ENCODE data around the gene PACSIN2. TPM values are rescaled to one million over a fixed set of nuclear protein-coding genes. Genes with fewer than 3 reads are reported as not detected.

PACSIN2 gene
- total and polyA plus RNA-seq, 10 of the 15 experiments (the other 5 are each of a cell fraction or from before 2014, with no cell fraction given) = 0.93 to 78.7 (median 46.8) TPM

GRCh38 chr22:42963231-42963595 is 51.7 kb downstream of the PACSIN2 start:
- no peaks in the 10 kb centered on the region for H3K9me3 ChIP-seq (replicated peaks; ENCODE audit: control insufficient read depth, insufficient read depth, low read length)
- BruUV-seq (replicated peaks) = no TSS peak
- DNase-seq (ENCODE audit: low read depth, low spot score) (no peak), ATAC-seq (no peak), FAIRE-seq (no peak)
- no peak overlapping the region for H3K4me3 ChIP-seq
- peaks cover 67% of the 10 kb centered on the region for H3K79me2 ChIP-seq (ENCODE audit: control insufficient read depth, insufficient read depth, low read length)
- no peak overlapping the region for H3K27ac ChIP-seq (ENCODE audit: control insufficient read depth, insufficient read depth)
- SMC1A ChIA-PET (ENCODE audit: uncharacterized antibody, unreplicated experiment) = interaction anchor here (0.6 to 3.5 kb wide), 3 partner anchors 26 to 95 kb away, joined by 3 to 13 read pairs (median 4); no protein-coding TSS in a partner anchor
- intact Hi-C loops (cut with micrococcal nuclease; ENCODE audit: unreplicated experiment) = no loop called here
- no peaks in the 10 kb centered on the region for H3K27me3 ChIP-seq (replicated peaks in 1 of 2; ENCODE audit: control insufficient read depth in 2 of 2, insufficient read depth in 2 of 2, low read length in 1 of 2)
- peaks cover 23% of the 10 kb centered on the region for H3K4me1 ChIP-seq (ENCODE audit: control insufficient read depth, insufficient read depth, low read length)
- CTCF ChIA-PET = interaction anchor here (1.3 to 2.4 kb wide), 2 partner anchors 34 to 95 kb away, joined by 4 to 10 read pairs; no protein-coding TSS in a partner anchor
- H3K9ac ChIP-seq (ENCODE audit: control insufficient read depth, insufficient read depth, low read length) = no peak overlapping the region
- no peak overlapping the region for H3K4me2 ChIP-seq (ENCODE audit: control insufficient read depth, insufficient read depth)
- no peaks in the 10 kb centered on the region; the same call in 1 of the 2 replicates for H4K20me1 ChIP-seq (ENCODE audit: control insufficient read depth, insufficient read depth)
- in situ Hi-C loops (cut with MboI) = no loop called here
- POLR2A ChIA-PET = interaction anchor here (0.5 to 1.1 kb wide), 3 partner anchors 26 to 225 kb away, joined by 3 to 4 read pairs (median 3); no protein-coding TSS in a partner anchor
- peaks cover 4 to 22% of the 10 kb centered on the region in 2 experiments for H3K36me3 ChIP-seq (ENCODE audit: control insufficient read depth in 2 of 2, insufficient read depth in 2 of 2, low read length in 1 of 2)
- WGBS (ENCODE audit: insufficient coverage, insufficient replicate concordance, low lambda C conversion rate, missing lambda C conversion rate) = 90% methylated on average over 9 of the region's 9 CpGs
- RAD21 ChIA-PET (ENCODE audit: unreplicated experiment) = no interaction called here
- no peak overlapping the region for H2AFZ ChIP-seq (ENCODE audit: control insufficient read depth, low read depth, low read length)
- no peak for TF ChIP-seq REST (IDR thresholded peaks at IDR 0.05; ENCODE audit: low read depth, low read length)
- TF ChIP-seq SUZ12 (IDR thresholded peaks at IDR 0.05; ENCODE audit: unreplicated experiment) = no peak
- no peak for TF ChIP-seq TCF12 (IDR thresholded peaks at IDR 0.05; ENCODE audit: low read depth, low read length)
- no peak for TF ChIP-seq POLR2A (IDR thresholded peaks at IDR 0.05; ENCODE audit: low read depth, low read length)
- TF ChIP-seq FOS (IDR thresholded peaks at IDR 0.05; ENCODE audit: borderline replicate concordance, extremely low read depth, insufficient read length) = no peak
- TF ChIP-seq PKNOX1 (IDR thresholded peaks at IDR 0.05) = no peak
- TF ChIP-seq IRF5 (IDR thresholded peaks at IDR 0.05; ENCODE audit: borderline replicate concordance) = no peak
- no peak for TF ChIP-seq NFYA (IDR thresholded peaks at IDR 0.05; ENCODE audit: borderline replicate concordance, low read depth, low read length)
- TF ChIP-seq RCOR1 (conservative IDR thresholded peaks at IDR 0.05; ENCODE audit: low read depth, low read length) = no peak
- TF ChIP-seq ZBED1 (IDR thresholded peaks at IDR 0.05; ENCODE audit: borderline replicate concordance) = no peak
- TF ChIP-seq ZBTB11 (CRISPR knock-in tag; IDR thresholded peaks at IDR 0.05) = no peak
- TF ChIP-seq IRF3 (IDR thresholded peaks at IDR 0.05) = no peak
- TF ChIP-seq SP1 (IDR thresholded peaks at IDR 0.05; ENCODE audit: low read depth, low read length) = no peak
- no peak for TF ChIP-seq RBBP5 (conservative IDR thresholded peaks at IDR 0.05)
- TF ChIP-seq WRNIP1 (IDR thresholded peaks at IDR 0.05; ENCODE audit: borderline replicate concordance, low read depth, low read length) = no peak

Measured in GM12878 (cell line).